HAP-1 (cell line): Measurements from ENCODE around the gene PBX1.
A peak's percentile ranks its signal among the peaks of the same experiment; 100 is the strongest.

Experiments
- DNase-seq, 2 experiments: peaks; one replicate each; pipeline ENCODE4 v3.0.0-alpha.2; 2016 to 2020; ENCODE audit warnings: low spot score in 2 of 2
- H3K27me3 ChIP-seq: fragments of 250-450 bp; sonication (Bioruptor Pico); 2 replicates; pipeline ENCODE4 v1.5.1; 2020; ENCODE audit warnings: low read depth, mild to moderate bottlenecking, moderate library complexity
- H3K36me3 ChIP-seq: fragments of 250-450 bp; sonication (Bioruptor Pico); replicated peaks from 2 replicates; pipeline ENCODE4 v1.5.1; 2020; ENCODE audit warnings: mild to moderate bottlenecking
- H3K4me1 ChIP-seq: fragments of 250-450 bp; sonication (Bioruptor Pico); 2 replicates; pipeline ENCODE4 v1.5.1; 2020; ENCODE audit warnings: mild to moderate bottlenecking
- H3K4me3 ChIP-seq: fragments of 250-450 bp; sonication (Bioruptor Pico); 2 replicates; pipeline ENCODE4 v1.5.1; 2020; ENCODE audit warnings: mild to moderate bottlenecking, moderate library complexity
- H3K9me3 ChIP-seq: fragments of 250-450 bp; sonication (Bioruptor Pico); 2 replicates; pipeline ENCODE4 v1.5.1; 2020; ENCODE audit warnings: mild to moderate bottlenecking, moderate library complexity
- in situ Hi-C: fragments of 300-500 bp; cut with MboI; formaldehyde crosslinking; loops from 3 replicates; pipeline ENCODE4 v1.14.3; 2020; ENCODE audit warnings: low sequenced_read_pairs, inconsistent platforms, mixed read lengths

PBX1 gene

DNA sequence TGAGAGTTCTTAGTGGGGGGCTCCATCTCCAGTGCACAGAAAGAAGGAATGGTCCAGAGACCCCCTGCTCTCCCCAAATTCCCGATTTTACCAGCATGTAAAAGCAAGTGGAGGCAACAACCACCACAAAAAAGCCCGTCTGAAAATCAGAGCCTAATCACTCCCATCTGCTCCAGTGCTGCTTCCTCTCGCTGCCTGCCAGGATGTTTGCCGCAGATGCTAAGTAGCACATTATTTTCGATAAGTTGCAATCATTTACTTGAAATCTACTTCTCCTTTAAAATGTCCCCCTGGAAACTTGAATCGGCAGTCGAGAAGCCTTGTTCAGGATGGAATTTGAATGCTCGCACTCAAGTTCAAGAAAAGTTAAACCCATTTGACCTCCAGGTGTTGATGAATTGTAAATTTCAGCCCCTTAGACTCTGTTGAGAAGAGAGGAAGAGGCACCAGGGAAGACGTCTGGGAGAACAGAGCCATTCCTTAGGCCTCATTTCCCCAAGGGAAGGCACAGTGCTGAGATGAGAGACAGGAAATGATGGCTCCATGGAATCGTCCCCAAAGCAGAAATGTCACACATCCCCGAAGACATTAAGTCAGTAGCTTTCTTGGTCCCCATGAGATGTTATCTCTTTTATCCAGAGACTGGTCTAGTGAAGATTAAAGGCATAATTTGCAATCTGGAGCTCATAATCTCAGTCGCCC, 221.3 kb downstream of the PBX1 start:
- H3K27me3 ChIP-seq, result no peaks in the 10 kb centered on the region
- no peak overlapping the region for H3K4me3 ChIP-seq
- H3K36me3 ChIP-seq, result no peaks in the 10 kb centered on the region
- in situ Hi-C loops, result loop anchor here (10.0 to 25.0 kb wide), 3 partner anchors 165 to 1368 kb away; no protein-coding TSS in a partner anchor
- no peaks in the 10 kb centered on the region for H3K9me3 ChIP-seq
- DNase-seq, result no peak
- H3K4me1 ChIP-seq, result no peaks in the 10 kb centered on the region

GRCh38 chr1:164780863-164781262, 221.9 kb downstream of the PBX1 start:
- no peak for DNase-seq
- no peaks in the 10 kb centered on the region for H3K27me3 ChIP-seq
- H3K36me3 ChIP-seq, result no peaks in the 10 kb centered on the region
- H3K9me3 ChIP-seq, result no peaks in the 10 kb centered on the region
- H3K4me3 ChIP-seq, result no peak overlapping the region
- no peaks in the 10 kb centered on the region for H3K4me1 ChIP-seq
- in situ Hi-C loops, result loop anchor here (10.0 to 25.0 kb wide), 3 partner anchors 166 to 1369 kb away; no protein-coding TSS in a partner anchor

GRCh38 chr1:164781972-164782371, 223.0 kb downstream of the PBX1 start:
- H3K4me3 ChIP-seq, result no peak overlapping the region
- peaks cover 2% of the 10 kb centered on the region for H3K4me1 ChIP-seq
- H3K36me3 ChIP-seq, result no peaks in the 10 kb centered on the region
- in situ Hi-C loops, result loop anchor here (10.0 to 25.0 kb wide), 3 partner anchors 167 to 1370 kb away; no protein-coding TSS in a partner anchor
- no peaks in the 10 kb centered on the region for H3K9me3 ChIP-seq
- no peaks in the 10 kb centered on the region for H3K27me3 ChIP-seq
- DNase-seq, result no peak

- Histone ChIP-seq H3K9me3 (no peaks in the 10 kb centered on the region), H3K4me3 (no peak overlapping the region), H3K27me3 (no peaks in the 10 kb centered on the region), H3K4me1 (peaks cover 18% of the 10 kb centered on the region), H3K36me3 (no peaks in the 10 kb centered on the region)
- no peak for DNase-seq
- in situ Hi-C loops, result loop anchor here (10.0 to 25.0 kb wide), 3 partner anchors 169 to 1372 kb away; no protein-coding TSS in a partner anchor
These were observed 225.0 kb downstream of the PBX1 start for GRCh38 chr1:164783778-164784555.

DNA sequence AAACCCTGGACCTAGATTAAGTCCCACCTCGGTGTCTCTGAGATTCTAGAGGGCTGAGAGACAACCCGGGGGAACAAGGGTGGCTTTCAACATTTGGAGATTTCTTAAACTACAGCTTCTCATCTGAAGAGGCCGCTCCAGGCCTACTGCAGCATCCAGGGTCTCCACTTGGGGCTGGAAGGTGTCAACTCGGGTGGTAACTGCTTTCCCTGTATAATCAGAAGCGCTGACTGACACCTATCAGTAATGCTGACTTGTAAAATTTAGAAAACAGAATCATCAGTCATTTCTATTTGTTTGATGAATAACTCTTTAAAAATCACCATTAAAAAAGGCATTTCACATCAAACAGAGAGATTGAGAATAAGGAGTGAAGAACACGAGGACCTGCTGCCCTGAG, 226.0 kb downstream of the PBX1 start:
- in situ Hi-C loops, result loop anchor here (5.0 to 25.0 kb wide), 4 partner anchors 170 to 1373 kb away; no protein-coding TSS in a partner anchor
- no peak for DNase-seq
- Histone ChIP-seq H3K4me3 (no peak overlapping the region), H3K36me3 (no peaks in the 10 kb centered on the region), H3K9me3 (no peaks in the 10 kb centered on the region), H3K27me3 (no peaks in the 10 kb centered on the region), H3K4me1 (peaks cover 28% of the 10 kb centered on the region)

GRCh38 chr1:164785841-164786534, 227.0 kb downstream of the PBX1 start:
- in situ Hi-C loops, result loop anchor here (5.0 to 25.0 kb wide), 4 partner anchors 171 to 1374 kb away; no protein-coding TSS in a partner anchor
- Histone ChIP-seq H3K4me3 (no peak overlapping the region), H3K36me3 (no peaks in the 10 kb centered on the region), H3K4me1 (peaks cover 36% of the 10 kb centered on the region), H3K9me3 (no peaks in the 10 kb centered on the region), H3K27me3 (no peaks in the 10 kb centered on the region)
- no peak for DNase-seq

DNA sequence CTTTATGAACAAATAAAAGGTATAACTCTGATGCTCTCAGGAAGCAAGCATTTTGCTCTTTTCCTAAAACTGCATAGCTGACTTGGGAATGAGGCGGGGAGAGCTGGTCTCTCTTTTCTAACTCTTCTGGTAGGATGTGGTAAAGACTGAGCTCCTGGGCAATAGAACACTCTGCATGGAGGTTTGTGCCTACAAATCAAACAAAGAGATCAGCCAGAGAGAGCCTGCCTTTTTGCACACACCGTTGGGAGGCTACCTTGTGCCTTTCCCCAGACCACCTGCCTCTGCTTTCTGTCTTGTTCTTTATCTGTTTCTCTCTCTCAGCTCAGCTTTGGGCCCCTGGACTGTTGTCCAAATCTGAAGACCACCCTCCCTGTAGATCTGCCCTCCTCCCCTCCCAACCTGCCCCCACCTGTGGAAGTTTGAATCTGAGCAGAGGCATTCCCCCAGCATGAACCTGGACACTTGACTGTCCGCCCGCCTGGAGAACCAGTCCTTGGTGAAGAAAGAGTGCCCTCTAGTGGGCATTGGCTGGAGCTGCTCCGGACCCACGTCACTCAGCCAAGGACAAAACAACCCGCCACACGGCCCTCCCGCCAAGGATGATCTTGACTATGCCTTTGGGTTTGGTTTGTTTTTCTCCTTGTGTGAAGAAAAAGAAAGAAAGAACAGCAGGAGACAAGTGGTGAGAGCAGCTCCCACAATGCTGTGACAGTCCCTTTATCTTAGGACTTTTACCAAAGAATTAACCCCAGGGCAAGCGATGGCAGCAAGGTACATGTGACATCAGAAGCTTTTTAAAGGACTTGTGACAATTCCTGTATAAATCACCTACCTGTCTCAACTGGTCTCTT, 228.2 kb downstream of the PBX1 start:
- DNase-seq, result peak; percentile 80 to 88
- Histone ChIP-seq H3K4me1 (peaks cover 37% of the 10 kb centered on the region), H3K36me3 (no peaks in the 10 kb centered on the region), H3K27me3 (no peaks in the 10 kb centered on the region), H3K9me3 (no peaks in the 10 kb centered on the region; the same call in 1 of the 2 replicates), H3K4me3 (no peak overlapping the region)
- in situ Hi-C loops, result loop anchor here (5.0 to 25.0 kb wide), 4 partner anchors 172 to 1375 kb away; no protein-coding TSS in a partner anchor

DNA sequence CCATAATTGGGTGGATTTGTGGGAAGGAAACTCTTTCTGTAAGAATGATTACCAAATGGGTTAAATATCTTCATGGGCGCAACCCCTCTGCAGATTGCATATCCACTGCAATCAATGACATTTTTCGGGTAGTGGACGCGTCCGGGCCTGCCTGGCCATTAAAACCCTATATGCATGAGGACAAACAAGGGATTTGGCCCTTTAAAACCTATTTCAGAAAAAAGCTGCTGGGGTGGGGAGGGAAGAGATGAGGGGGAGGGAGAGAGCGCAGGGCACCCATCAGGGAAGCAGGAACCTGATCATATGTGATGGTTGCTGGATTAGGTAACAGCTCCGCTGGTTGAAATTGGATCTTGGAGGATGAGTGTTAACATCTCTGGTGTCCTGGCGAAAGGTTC, 228.8 kb downstream of the PBX1 start:
- H3K9me3 ChIP-seq, result no peaks in the 10 kb centered on the region; the same call in 1 of the 2 replicates
- in situ Hi-C loops, result loop anchor here (5.0 to 25.0 kb wide), 4 partner anchors 173 to 1376 kb away; no protein-coding TSS in a partner anchor
- peaks cover 37% of the 10 kb centered on the region for H3K4me1 ChIP-seq
- no peak overlapping the region for H3K4me3 ChIP-seq
- H3K27me3 ChIP-seq, result no peaks in the 10 kb centered on the region
- no peaks in the 10 kb centered on the region for H3K36me3 ChIP-seq
- DNase-seq, result peak; percentile 43 to 55

DNA sequence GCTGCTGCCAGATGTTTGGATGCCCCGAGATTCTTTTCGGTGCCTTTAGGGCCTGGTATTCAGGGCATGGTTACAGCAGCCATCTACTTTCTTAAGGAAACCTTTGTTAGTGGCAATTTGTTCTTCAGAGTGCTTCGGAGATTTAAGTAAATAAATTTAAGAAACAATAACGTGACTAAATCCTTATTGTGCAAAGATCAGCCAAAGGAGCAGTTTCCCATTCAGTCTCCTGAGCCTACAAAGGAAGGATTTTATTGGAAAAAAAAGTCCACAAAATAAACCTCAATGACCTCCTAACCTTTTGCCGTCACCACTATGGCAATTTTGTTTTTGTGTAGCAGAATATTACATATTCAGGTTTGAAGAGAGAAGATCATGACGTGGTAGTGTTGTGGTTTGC, 231.1 kb downstream of the PBX1 start:
- no peaks in the 10 kb centered on the region for H3K36me3 ChIP-seq
- H3K9me3 ChIP-seq, result no peaks in the 10 kb centered on the region; the same call in 1 of the 2 replicates
- no peaks in the 10 kb centered on the region for H3K27me3 ChIP-seq
- peak; percentile 73 to 93 for DNase-seq
- no peak overlapping the region for H3K4me3 ChIP-seq
- in situ Hi-C loops, result loop anchor here (25.0 kb wide), 2 partner anchors 1253 to 1378 kb away; no protein-coding TSS in a partner anchor
- peaks cover 37% of the 10 kb centered on the region for H3K4me1 ChIP-seq

GRCh38 chr1:164792410-164793004, 233.5 kb downstream of the PBX1 start:
- no peaks in the 10 kb centered on the region for H3K36me3 ChIP-seq
- no peaks in the 10 kb centered on the region for H3K27me3 ChIP-seq
- H3K4me3 ChIP-seq, result no peak overlapping the region
- no peak for DNase-seq
- H3K9me3 ChIP-seq, result no peaks in the 10 kb centered on the region; the same call in 1 of the 2 replicates
- in situ Hi-C loops, result loop anchor here (25.0 kb wide), 2 partner anchors 1255 to 1380 kb away; no protein-coding TSS in a partner anchor
- peaks cover 32% of the 10 kb centered on the region for H3K4me1 ChIP-seq

DNA sequence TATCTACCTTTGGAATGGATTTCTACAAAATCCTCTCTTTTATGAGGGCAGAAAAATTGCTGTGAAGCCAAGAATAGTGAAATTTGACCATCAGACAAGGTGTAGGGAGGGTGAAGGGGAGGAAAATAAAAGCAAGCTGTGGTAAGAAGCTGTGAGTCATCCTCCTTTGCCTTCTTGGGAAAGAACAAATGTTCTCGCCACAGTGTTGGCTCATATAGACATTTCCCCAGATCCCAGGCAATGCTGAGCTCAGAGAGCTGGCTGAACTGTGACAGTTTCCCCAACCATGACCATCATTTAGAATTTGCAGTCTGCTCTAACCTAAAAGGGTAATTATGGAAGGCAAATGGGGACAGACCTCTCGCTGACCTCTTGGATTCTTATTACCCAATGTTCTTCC, 235.4 kb downstream of the PBX1 start:
- in situ Hi-C loops, result loop anchor here (25.0 kb wide), 2 partner anchors 1257 to 1382 kb away; no protein-coding TSS in a partner anchor
- no peaks in the 10 kb centered on the region for H3K36me3 ChIP-seq
- H3K27me3 ChIP-seq, result no peaks in the 10 kb centered on the region
- no peak overlapping the region for H3K4me3 ChIP-seq
- H3K9me3 ChIP-seq, result no peaks in the 10 kb centered on the region; the same call in 1 of the 2 replicates
- DNase-seq, result no peak
- H3K4me1 ChIP-seq, result peaks cover 15% of the 10 kb centered on the region

DNA sequence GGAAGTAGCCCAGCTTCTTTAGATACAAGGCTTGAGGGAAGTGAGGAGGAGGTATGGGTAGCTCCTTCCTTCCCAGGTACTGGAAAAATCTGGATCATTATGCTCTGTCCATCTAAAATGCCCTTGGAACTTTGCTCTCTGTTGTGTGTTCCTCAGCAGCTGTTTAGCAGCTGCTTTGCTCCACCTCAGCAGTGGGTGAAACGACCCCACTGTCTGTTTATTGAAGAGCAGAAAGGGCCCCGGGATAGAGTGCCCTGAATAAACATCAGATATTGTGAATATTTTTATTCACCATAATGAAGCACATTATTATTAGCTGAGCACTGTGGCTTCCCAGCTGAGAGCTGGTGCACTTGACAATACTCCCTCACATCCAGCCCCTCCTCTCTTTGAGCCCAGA, 237.9 kb downstream of the PBX1 start:
- Histone ChIP-seq H3K9me3 (no peaks in the 10 kb centered on the region; the same call in 1 of the 2 replicates), H3K27me3 (no peaks in the 10 kb centered on the region), H3K36me3 (no peaks in the 10 kb centered on the region; the same call in 1 of the 2 replicates), H3K4me1 (peaks cover 6% of the 10 kb centered on the region), H3K4me3 (no peak overlapping the region)
- no peak for DNase-seq
- in situ Hi-C loops, result loop anchor here (25.0 kb wide), 2 partner anchors 1260 to 1385 kb away; no protein-coding TSS in a partner anchor
